ENCODE measurements around the gene SLC44A1.
"Not testable (repeated sequence)": the region's sequence is repeated elsewhere in the genome, so short reads cannot be mapped to it uniquely, and the experiment has no call there.

The SLC44A1 gene

DNA sequence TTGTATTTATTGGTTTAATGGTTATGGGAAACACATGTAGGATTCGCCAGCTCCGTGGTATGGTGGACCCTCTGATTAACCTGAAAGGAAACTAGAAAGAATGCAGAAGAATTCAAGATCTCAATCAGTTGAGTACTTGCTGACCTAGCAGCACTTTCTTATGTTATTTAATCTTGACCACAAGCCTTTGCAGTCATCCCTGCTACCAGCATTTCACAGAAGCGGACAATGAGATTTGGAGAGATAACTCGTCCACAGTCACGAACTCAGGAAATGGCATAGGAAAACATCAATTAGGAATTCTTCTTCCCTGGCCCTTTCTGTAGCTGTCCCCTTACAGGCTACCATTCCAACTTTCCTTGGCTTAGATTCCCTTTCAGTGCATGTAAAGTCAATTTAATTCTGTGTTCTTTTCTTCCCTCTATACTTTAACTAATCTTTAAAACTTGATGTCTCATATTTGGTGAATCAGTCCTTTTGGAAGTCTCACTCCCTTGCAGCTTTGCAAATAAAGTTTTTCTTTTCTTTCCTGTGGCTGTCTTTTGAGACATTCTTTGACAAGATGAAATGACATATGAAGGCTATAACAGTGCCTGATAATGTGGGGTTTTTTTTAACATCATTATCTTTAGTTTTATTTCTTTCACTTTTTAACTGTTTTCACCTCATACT is 1.3 kb upstream of the SLC44A1 start:
- no peak for DNase-seq

DNA sequence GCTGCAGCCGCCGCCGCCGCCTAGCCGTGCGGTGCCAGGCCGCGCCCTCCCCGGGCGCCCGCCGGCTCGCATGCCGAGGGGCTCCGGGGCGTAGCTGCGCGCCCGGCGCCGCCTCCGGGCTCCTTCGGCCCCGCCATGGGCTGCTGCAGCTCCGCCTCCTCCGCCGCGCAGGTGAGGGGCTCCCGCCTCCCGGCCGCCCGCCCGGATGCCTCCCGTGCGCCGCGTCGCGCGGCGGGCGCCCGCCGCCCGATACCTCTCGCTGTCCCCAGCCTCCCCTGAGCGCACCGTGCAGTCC is 230 bp downstream of the SLC44A1 start:
- no peak for DNase-seq

DNA sequence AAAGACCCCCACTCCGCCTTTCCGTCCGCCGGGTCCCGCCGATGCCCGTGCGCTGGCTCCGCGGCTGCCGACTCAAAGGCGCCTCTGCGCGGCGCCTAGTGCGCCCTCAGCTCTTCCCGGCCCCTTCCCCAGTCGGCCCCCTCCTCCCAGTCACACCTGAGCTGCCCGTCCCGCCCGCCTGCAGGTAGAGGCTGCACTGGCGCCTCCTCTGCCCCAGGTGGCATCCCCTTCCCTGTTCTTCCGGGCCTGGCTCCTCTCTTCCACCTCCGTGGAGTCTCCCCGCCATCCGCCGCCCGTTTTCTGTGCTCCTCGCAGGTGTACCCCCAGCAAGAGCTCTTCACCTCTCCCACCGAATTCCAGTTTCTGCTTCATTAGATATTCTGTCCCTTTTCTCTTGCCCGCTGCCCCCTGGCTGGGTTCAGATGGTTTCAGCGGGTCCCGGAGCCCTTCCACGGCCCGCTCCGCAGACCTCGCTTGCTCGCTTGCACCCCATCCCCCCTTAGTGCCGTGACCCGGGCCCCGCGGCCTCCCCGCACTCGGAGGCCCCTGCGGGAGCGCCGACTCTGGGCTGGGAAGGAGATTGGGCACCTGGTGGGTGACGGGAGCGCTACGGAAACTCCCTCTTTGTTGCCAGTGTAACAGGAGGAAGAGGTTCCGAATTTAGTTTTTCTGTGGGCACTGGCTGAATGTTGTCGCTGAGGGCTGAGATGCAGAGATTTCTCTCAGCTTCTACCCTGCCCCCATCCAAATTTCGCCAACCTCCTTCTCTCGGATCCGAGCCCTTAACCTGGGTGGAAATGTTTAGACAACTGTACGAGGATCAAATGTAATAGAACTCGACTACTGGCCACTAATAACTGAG is 809 bp downstream of the SLC44A1 start:
- peak; percentile 3 for DNase-seq

DNA sequence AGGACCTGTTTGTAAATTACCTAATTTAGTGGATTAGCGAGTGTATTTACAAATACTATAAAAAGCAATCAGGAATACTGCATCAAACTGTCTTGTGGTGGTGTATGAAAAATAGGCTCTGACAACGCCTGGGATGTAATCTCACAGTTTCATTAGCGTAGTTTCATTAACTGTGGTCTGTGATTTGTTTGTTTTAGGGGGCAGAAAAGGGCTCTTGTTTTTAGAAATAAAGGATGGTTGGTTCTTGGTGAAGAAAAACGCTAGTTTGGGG is 1.4 kb downstream of the SLC44A1 start:
- no peak for DNase-seq

DNA sequence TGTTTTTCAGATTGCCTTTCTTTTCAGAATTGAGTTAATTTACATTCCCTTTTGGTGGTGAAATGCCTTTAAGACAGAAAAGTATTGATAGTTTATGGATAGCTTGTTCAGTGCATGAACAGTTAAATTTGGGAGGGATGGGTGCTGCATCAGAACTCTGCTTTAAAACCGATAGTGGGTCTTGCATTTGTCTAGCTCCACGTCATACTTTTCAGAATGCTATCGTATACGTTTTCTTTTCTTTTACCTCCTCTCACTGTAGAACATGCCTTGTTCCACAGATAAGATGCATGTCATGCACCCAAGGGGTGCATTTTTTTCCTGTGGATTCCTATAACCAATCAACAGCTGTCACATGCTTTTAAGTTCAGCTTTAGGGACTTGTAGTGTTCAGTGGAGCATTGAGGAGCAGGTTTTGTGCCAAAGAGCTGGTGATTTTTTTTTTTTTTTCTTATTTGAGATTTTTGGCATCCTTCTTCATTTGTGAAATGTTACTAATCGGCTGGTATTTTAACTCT is 2.3 kb downstream of the SLC44A1 start:
- DNase-seq, result peak; percentile 4

DNA sequence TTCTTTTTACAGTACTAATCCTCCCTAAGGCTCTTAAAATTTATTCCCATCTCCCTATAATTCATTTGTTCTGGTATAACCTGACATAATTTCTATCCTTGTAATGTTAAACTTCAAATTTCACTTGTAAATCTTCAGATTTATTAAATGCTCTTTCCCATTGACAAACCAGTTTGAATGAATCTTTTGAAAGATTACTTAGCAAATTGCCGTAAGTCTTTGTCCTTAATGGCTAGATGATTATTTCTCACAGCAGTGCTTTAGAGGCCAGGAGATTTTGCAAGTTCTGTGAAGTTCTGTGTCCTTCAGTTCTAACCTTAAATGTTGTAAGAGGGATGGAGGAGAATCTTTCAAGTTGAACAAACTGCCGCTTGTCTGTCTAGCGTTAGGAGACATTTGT is 4.2 kb downstream of the SLC44A1 start:
- no peak for DNase-seq

DNA sequence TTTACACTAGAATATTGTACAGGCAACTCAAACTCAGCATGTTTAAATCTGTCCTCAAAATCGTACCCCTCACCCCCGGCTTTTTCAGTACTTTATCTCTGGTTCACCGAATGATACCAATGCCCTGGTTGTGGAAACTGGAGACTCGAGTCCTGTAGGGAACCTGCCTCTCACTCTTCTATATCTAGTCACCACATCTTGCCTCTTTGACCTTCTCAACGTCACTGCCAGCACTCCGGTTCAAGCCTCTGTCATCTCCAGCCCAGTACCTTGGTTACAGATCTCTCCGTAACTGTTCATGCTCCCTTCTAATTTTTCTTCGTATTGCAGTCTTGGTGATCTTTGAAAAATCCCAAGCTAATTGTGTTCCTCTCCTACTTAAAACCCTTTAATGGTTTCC is 6.7 kb downstream of the SLC44A1 start:
- no peak for DNase-seq

DNA sequence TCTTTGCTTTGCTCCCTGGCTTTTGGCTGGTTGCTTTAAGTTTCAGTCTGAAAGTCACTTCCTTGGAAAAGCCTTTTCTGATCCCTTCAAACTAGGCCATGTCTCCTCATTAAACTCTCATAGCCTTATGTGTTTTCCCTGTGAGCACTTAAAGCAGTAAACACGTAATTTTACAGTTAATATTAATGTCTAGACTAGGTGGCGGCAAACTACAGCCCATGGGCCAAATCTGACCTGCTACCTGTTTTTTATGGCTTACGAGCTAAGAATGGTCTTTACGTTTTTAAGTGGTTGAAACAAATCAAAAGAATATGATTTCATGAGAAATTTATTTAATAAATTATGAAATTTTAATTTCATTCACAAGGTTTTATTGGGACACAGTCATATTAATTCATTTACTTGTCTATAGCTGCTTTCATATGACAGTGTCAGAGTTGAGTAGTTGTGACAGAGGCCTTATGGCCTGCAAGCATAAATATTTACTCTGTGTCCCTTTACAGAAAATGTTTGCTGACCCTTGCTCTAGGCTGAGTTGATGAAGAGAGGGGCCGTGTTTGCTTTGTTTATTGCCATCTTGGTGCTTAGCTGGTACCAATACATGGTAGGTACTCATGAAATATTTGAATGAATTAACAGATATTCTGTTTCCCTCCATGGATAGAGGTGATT is 7.4 kb downstream of the SLC44A1 start:
- DNase-seq, result no peak

DNA sequence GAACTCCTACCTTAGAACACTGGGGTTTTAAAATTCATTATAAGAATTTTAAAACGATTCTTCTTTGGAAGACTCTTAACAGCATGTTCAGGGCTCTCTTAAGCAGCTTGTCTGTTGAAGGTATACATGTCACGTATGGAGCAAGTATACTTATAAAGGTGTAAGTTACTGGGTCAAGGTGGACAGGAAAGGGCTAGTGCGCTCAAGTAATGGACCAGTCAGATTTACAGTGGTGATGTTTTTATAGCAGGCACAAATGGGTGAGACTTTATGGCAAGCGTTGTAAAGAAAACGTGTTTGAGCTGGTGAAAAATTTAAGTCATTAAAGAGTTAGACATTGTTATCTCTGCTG is 7.9 kb downstream of the SLC44A1 start:
- DNase-seq, result no peak

DNA sequence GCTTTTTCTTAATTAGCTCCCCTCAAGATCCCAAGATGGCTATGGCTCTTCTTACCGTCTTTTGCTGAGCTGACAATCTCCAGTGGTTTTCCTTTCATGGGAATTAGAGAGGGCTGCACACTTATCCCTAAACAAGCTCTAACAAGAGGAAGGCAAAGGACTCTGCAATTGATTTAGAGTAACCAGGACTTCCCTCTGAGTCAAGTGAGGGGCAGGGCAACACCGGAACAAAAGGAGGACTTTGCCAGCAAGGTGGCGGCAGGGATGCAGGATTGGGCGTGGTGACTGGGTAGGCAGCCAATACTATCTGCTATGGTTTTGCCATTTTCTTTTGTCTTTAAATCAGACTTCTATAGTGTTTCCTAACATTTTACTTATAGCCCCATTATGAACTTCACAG is 9.8 kb downstream of the SLC44A1 start:
- no peak for DNase-seq

DNA sequence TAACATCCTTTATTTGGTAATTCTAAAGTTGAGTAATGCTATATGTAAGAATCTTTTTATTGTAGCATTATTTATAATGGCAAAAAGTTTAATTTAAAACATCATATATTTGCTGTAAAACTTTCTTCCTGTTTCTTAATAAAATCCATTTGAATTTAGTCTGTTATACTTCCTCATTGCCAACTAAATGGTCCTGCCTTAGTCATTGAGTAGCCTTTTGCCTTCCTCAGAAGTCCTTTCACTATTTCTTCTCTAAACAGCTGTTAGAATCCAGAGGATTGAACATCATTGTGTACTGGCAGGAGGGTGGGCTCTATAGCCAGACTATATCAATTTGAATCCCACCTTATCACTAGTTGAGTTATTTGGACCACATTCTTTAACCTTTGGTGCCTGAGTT is 11.0 kb downstream of the SLC44A1 start:
- no peak for DNase-seq

DNA sequence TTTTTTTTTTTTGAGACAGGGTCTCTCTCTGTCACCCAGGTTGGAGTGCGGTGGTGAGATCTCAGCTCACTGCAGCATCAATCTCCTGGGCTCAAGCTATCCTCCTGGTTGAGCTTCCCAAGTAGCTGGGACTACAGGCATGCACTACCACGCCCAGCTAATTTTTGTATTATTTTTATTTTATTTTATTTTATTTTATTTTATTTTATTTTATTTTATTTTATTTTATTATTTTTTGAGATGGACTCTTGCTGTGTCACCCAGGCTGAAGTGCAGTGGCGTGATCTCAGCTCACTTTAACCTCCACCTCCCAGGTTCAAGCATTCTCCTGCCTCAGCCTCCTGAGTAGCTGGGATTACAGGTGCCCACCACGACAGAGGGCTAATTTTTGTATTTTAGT is 12.1 kb downstream of the SLC44A1 start:
- DNase-seq, result not testable (repeated sequence)

DNA sequence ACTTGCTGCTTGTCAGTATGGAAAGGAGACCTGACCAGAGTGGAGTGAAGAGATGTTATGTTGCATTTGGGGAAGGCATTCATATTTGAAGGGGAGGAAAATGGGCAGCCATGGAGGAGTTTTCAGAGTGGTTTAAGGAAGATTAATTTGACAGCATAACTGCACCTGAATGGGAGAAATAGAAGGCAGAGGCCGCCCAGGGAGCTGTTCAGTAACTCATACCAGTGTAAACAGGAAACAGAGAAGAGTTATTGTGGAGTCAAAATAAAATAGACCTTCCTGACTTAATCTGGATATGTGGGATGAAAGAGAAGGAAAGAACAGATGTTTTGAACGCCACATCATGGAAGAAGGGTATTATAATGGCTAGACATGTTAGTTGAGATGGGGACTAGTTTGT is 13.4 kb downstream of the SLC44A1 start:
- no peak for DNase-seq

DNA sequence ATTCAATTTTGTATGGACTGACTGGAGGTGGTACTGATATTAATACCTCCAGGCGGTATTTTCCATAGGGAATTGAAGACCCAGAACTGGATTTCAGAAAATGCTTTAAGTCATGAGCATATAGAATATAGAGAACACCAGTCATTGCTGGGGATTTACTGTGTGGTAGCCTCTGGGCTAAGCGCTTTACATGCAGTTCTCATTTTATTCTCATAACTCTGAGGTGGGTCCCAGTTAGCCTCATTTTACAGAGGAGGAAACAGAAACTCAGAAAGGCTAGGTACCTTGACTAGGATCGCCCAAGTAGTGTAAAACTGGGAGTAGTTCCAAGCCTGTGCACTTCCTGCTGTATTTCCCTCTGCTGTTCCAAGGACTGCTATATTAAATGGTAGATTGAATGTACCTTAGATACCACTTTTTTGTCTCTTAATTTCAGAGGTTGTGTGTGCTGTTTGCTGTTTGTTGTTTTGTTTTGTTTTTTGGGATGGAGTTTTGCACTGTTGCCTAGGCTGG is 13.8 kb downstream of the SLC44A1 start:
- no peak for DNase-seq

DNA sequence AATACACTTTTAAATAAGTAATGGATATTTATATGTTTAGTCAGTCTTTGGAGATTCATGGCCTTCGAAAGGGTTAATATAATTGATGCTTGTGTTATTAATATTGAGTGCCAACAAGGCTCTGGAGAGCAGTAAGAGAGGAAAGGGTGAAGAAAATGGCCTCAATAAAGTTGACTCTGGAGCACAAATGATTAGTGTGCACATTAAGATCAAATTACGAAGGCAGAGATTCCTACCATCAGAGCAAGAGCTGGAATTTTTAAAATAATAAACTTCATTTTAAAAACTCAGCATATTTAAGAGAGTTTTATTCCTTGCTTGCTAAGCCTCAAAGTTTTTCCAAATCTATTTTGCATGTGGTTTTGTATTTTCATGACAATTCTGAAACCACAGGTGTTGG is 14.8 kb downstream of the SLC44A1 start:
- DNase-seq, result no peak

DNA sequence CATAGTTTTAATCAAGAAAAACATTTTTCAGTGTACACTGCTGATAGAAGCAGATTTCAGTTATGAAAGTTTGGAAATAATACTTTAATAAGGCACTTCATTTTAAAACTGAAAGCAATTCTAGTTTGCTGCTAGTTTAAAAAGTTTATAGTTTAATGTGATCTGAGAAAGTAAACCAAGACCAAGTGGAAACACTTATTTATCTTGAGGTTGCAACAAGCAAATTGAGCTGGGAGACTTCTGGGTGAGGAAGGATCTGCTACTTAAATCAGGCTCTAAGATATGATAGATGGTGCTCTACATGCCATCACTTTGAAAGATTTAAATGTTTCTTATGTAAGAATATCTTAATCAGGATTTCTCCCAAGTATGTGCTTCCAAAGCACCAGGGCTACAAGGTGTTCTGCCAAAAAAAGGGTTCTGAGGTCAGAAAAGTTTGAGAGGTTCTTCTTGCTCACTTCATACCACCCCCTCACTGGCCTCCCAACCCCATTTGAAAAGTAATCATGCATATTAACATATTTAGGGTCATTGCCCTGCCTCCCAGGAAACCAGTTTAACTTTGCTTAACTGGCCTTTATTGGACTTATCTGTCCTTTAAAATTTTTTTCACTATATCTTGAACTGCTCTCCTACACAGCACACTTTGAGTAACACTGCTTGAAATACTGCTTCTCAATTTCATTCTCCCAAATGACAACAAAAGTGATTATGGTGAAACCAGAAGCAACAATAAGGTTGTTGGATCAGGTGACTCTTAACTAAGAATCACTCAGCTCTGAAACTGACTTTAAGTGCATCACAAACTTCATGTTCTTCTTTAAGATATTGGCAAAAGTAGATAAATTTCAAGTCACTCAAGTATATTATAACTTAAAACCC is 15.5 kb downstream of the SLC44A1 start:
- no peak for DNase-seq

DNA sequence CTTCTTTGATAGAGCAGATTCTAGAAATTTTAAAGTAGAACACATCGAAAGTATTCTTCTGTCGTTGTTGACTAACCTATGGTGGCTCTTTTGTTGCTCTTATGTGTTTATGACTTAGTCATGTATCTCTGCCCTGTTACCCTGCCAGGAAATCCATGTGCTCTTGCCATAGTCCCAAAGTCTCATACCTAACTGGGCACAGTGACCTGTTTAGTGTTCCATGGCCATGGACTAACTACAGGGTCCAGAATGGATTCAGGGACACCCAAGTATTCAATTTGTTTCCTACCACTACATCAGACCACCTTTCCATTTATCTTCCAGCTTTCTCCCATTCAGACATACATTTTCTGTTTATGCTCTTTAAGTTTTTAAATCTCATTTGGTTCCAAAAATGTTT is 18.0 kb downstream of the SLC44A1 start:
- DNase-seq, result no peak

DNA sequence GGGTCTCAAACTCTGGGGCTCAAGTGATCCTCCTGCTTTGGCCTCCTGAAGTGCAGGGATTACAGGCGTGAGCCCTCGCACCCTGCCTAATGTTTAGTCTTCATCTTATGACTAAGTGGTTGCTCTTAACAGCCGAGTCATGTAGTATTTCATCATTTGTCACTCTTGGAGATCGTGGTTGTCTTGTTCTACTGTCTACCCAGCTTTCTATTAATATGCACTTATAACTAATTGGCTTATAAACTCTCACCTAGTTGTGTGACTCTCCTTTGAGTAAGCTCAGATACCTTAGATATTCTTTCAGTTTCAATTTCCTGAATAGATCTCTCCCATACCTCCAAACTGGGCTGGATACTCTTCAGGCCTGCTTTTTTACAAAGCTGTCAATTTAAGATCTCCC is 19.9 kb downstream of the SLC44A1 start:
- no peak for DNase-seq

DNA sequence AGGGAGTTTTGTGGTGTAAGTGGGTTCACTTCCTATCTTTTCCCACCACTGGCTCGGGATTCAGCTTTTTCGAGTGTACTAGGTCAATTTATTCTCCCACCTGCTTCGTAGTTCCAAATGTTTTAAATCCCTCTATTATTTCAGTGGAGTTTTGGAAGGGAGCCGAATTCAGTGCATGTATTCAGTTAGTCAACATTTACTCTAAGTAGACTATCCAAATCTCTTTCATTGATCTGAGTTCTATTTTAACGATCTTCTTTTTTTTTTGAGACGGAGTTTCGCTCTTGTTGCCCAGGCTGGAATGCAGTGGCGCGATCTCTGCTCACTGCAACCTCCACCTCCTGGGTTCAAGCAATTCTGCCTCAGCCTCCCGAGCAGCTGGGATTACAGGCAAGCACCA is 23.8 kb downstream of the SLC44A1 start:
- DNase-seq, result not testable (repeated sequence)

DNA sequence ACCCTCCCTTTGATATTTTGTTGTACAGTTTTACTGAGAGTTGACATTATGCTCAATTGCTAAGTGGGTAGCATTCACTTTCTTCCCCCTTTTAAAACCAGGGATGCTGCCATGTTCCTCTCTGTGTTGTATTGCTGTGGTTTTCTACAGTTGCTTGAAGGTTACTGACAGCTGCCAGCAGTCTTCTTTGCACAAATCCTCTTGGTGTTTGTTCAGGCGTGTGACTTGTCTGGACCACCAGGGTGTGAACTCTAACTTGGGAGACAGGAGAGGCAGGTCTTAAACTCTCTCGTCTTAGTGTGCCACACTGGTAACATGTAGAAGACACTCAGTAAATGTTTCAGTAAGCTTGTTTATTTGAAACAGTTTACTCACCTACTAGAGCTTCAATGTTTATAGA is 25.1 kb downstream of the SLC44A1 start:
- DNase-seq, result no peak

DNA sequence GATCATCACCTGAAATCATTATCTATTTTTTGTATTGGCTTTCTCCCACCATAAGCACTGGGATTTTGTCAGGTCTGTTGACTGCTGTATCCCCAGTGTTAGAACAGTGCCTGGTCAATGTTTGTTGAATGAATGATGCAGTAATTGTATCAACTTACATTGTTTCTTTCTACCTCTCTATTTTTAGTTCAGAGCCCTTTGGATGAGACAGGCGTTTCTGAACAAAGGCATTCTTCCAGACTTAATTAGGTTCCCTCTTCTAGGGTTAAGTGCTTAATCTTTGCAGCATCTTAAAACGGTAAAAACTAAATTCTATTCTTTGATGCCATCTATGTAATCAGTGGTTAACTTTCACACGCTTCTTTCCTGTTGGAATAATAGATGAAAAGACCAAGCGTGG is 26.3 kb downstream of the SLC44A1 start:
- DNase-seq, result no peak

DNA sequence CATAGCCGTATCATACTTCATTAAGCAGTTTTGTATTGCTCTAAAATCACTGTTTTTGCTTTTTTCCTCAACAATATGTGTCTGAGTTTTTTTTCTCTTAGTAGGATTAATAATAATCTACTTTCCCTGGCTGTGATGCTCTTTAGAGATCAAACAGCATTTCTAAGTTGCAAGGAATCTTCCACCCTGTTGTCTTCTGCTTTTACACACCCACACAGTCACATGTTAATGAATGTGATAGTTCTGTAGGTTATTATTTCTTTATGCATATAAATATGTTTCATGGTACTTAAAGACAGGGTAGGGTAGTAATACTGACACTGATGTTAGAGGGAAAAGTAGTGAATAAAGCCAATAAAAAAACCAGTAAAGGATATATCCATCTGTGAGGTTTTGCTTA is 29.3 kb downstream of the SLC44A1 start:
- no peak for DNase-seq

DNA sequence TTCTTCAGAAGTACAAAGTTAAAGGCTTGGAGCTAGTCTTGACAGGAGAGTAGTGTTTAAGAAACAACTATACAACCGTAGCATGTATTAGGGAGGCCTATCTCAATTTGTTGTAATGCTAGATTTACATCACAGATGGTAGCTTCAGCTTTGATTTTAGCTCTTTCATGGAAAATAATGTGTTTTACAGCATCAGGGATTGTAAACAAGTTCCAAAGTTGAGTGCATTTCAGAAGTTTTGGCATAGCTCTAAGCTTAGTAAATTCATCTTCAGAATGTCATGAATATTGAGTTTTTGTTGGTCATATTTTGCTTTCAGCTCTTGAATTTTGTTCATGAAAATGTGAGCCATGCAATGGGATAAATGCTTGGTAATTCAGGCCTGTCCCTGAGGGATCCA is 30.7 kb downstream of the SLC44A1 start:
- DNase-seq, result no peak
